Loucy (cell line): ENCODE measurements around the gene PPFIA1.
"Not testable (repeated sequence)": the region's sequence is repeated elsewhere in the genome, so short reads cannot be mapped to it uniquely, and the experiment has no call there.

Experiments used
- H2AFZ ChIP-seq: fragments of 200-600 bp; sonication (generic); 2 replicates; pipeline ENCODE4 v1.6.0; 2016; ENCODE audit warnings: antibody characterized with exemption, mild to moderate bottlenecking, low read length, moderate library complexity
- H3F3A ChIP-seq: fragments of 200-600 bp; 2 replicates; pipeline ENCODE4 v1.6.0; 2016; ENCODE audit warnings: antibody characterized with exemption, low read depth, mild to moderate bottlenecking
- H3K27me3 ChIP-seq: fragments of 200-600 bp; sonication (generic); 2 replicates; pipeline ENCODE4 v1.6.1; 2014; ENCODE audit warnings: low read length, mild to moderate bottlenecking; ENCODE audit not compliant: insufficient read depth, poor library complexity, severe bottlenecking
- H3K36me3 ChIP-seq: fragments of 200-600 bp; sonication (generic); 2 replicates; pipeline ENCODE4 v1.6.1; 2016; ENCODE audit warnings: low read length; ENCODE audit not compliant: insufficient read depth
- H3K4me1 ChIP-seq: fragments of 200-600 bp; sonication (generic); 2 replicates; pipeline ENCODE4 v1.5.1; 2014; ENCODE audit warnings: low read length, mild to moderate bottlenecking; ENCODE audit not compliant: insufficient read depth, poor library complexity, severe bottlenecking
- H3K4me2 ChIP-seq: fragments of 200-600 bp; sonication (generic); 2 replicates; pipeline ENCODE4 v1.6.0; 2014; ENCODE audit warnings: antibody characterized with exemption, low read length, low read depth, mild to moderate bottlenecking; ENCODE audit not compliant: poor library complexity, severe bottlenecking
- H3K4me3 ChIP-seq: fragments of 200-600 bp; sonication (generic); 2 replicates; pipeline ENCODE4 v1.5.1; 2014; ENCODE audit warnings: low read length, mild to moderate bottlenecking, mixed read lengths; ENCODE audit not compliant: poor library complexity, severe bottlenecking
- H3K79me2 ChIP-seq: fragments of 200-600 bp; sonication (generic); 2 replicates; pipeline ENCODE4 v1.6.1; 2014; ENCODE audit warnings: low read length; ENCODE audit not compliant: insufficient read depth
- H3K9ac ChIP-seq: fragments of 200-600 bp; sonication (generic); 2 replicates; pipeline ENCODE4 v1.6.0; 2014; ENCODE audit warnings: mild to moderate bottlenecking, low read depth, low read length, moderate library complexity; ENCODE audit not compliant: poor library complexity, severe bottlenecking
- H3K9me2 ChIP-seq: fragments of 200-600 bp; sonication (generic); replicated peaks from 2 replicates; pipeline ENCODE4 v1.6.1; 2016; ENCODE audit warnings: low read depth, low read length, mixed read lengths
- H3K9me3 ChIP-seq: fragments of 200-600 bp; sonication (generic); 2 replicates; pipeline ENCODE4 v1.6.1; 2014; ENCODE audit warnings: mild to moderate bottlenecking, antibody characterized with exemption, low read length, low read depth; ENCODE audit not compliant: insufficient read depth
- H4K20me1 ChIP-seq: fragments of 200-600 bp; sonication (generic); 2 replicates; pipeline ENCODE4 v1.6.0; 2014; ENCODE audit warnings: antibody characterized with exemption, low read length, mild to moderate bottlenecking; ENCODE audit not compliant: insufficient read depth, poor library complexity, severe bottlenecking
- CTCF ChIP-seq: fragments of 200-600 bp; sonication (generic); conservative IDR thresholded peaks from 2 replicates; pipeline ENCODE4 v1.5.1; 2014; ENCODE audit warnings: mild to moderate bottlenecking, antibody characterized with exemption, low read length
- EZH2phosphoT487 ChIP-seq: fragments of 200-600 bp; IDR thresholded peaks from 2 replicates; pipeline ENCODE4 v1.6.1; 2018; ENCODE audit warnings: antibody characterized with exemption, mild to moderate bottlenecking, moderate library complexity, borderline replicate concordance

PPFIA1 gene

GRCh38 chr11:70327717-70328116, 57.2 kb downstream of the PPFIA1 start:
- Histone ChIP-seq H3K27me3 (no peaks in the 10 kb centered on the region), H3K9me3 (no peaks in the 10 kb centered on the region), H3F3A (no peaks in the 10 kb centered on the region), H3K9me2 (no peaks in the 10 kb centered on the region), H3K4me2 (no peak overlapping the region), H3K4me1 (no peaks in the 10 kb centered on the region), H3K36me3 (peaks cover 79% of the 10 kb centered on the region), H4K20me1 (no peaks in the 10 kb centered on the region), H3K79me2 (no peaks in the 10 kb centered on the region), H3K4me3 (no peak overlapping the region), H2AFZ (no peak overlapping the region), H3K9ac (no peak overlapping the region)
- no peak for TF ChIP-seq CTCF
- TF ChIP-seq EZH2phosphoT487 = no peak

GRCh38 chr11:70328556-70328955, 58.1 kb downstream of the PPFIA1 start:
- Histone ChIP-seq H3K4me2 (no peak overlapping the region), H3K4me3 (no peak overlapping the region), H3K9ac (no peak overlapping the region), H3K79me2 (no peaks in the 10 kb centered on the region), H3K9me2 (no peaks in the 10 kb centered on the region), H3K27me3 (no peaks in the 10 kb centered on the region), H3K4me1 (no peaks in the 10 kb centered on the region), H2AFZ (no peak overlapping the region), H3K9me3 (no peaks in the 10 kb centered on the region), H3F3A (no peaks in the 10 kb centered on the region), H4K20me1 (no peaks in the 10 kb centered on the region), H3K36me3 (peaks cover 84% of the 10 kb centered on the region)
- TF ChIP-seq EZH2phosphoT487 (no peak), CTCF (no peak)

- H3F3A ChIP-seq, H3K27me3 ChIP-seq, H3K9ac ChIP-seq, H3K9me3 ChIP-seq, H4K20me1 ChIP-seq, H3K79me2 ChIP-seq, H3K4me3 ChIP-seq, H3K4me2 ChIP-seq, H3K9me2 ChIP-seq, H3K4me1 ChIP-seq, H2AFZ ChIP-seq: not testable (repeated sequence)
- H3K36me3 ChIP-seq = peaks cover 89% of the 10 kb centered on the region
Observed at GRCh38 chr11:70331320-70331843, 60.9 kb downstream of the PPFIA1 start.

- Histone ChIP-seq H3F3A (no peaks in the 10 kb centered on the region), H3K9me2 (no peaks in the 10 kb centered on the region), H4K20me1 (no peaks in the 10 kb centered on the region), H3K9me3 (no peaks in the 10 kb centered on the region), H3K79me2 (no peaks in the 10 kb centered on the region), H3K27me3 (no peaks in the 10 kb centered on the region), H3K9ac (no peak overlapping the region), H3K4me1 (no peaks in the 10 kb centered on the region), H3K4me2 (no peak overlapping the region), H3K4me3 (no peak overlapping the region), H3K36me3 (peaks cover 89% of the 10 kb centered on the region), H2AFZ (no peak overlapping the region)
- TF ChIP-seq EZH2phosphoT487 (no peak), CTCF (no peak)
Observed at GRCh38 chr11:70331901-70332300, 61.4 kb downstream of the PPFIA1 start.
